CD4-positive, alpha-beta T cell treated with Interleukin-4 for 1 hour (primary cell): ENCODE measurements around the gene AP5S1.

Experiments used
- DNase-seq, 2 donors: peaks; one replicate each; pipeline ENCODE4 v3.0.0-alpha.2; 2020 to 2022

The AP5S1 gene

DNA sequence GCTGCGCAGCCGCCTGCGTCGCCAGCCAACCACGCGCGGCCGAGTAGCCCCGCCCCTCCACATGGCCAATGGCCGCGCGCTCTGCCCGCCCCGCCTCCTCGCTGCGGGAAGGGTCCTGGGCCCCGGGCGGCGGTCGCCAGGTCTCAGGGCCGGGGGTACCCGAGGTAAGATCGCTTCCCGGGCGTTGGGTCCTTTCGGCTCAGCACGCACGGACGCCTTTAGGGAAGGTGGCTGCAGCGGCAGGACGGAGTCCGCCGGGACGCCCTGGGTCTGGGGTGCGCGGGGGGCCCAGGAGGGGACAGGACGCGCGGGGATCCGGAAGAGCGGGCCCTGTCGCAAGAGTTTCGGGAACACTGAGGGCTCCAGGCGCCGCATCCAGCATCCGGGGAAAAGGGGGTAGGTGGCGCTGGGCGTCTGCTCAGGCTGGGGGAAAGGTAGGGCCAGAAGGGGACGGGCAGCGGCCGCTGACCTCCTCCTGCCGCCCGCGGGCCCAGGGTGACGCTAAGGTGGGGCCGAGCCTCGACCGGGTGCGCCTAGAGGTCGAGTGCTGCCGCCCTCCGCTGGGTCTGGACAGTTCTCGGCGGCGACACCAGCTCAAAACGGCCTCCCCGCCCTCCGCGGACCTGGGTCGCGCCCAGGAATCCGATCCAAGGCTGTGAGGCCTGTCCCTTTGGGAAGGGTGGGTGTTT, 26.5 kb downstream of the AP5S1 start, which contains the start of gene MAVS:
Gene MAVS (plus strand): TSS at position 95 of the 689 bp plus-strand sequence. CDS start 7,791 bp downstream, outside the sequence.
- peak; percentile 84 to 86 for DNase-seq

DNA sequence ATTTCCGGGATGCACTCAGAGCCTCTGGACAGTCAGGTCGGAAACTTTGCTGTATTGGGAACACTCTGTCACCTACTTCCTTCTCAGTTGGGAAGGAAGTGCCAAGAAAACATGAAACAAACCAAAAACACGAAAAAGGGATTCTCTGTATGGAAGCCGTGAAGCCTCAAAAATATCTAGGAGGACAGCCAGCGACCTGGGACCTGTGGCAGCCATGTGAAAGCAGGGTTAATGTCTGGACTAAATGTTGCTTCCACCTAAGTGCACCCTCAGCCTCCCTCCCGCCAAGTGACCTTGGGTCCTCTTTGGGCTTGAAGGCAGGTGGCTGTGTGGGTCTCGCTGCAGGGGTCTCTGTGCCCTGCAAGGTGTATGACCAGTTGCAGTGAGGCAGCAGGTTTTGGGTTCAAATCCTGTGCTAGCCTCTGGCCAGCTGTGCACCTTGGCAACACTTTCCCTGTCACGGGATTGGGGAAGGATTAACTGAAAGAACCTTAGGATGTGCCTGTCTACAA, 27.1 kb downstream of the AP5S1 start:
- no peak for DNase-seq

DNA sequence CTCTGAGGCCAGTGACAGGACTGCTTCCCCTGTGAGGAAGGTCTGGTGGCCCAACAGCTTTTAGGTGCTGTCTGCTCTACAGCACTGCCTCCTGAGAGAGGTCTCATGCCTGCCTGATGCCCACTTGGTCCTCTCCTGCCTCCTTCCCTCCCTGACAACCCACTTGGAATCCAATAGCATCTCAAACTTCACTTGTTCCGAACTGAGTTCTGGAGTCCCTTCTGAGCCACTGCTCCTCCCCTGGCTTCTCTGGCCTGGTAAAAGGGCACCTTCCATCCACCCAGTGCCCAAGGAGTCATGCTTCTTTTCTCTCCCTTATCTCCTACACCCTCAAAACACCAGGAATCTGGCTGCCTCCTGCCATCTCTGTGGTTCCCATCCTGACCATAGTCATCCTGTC, 28.2 kb downstream of the AP5S1 start:
- DNase-seq: no peak

DNA sequence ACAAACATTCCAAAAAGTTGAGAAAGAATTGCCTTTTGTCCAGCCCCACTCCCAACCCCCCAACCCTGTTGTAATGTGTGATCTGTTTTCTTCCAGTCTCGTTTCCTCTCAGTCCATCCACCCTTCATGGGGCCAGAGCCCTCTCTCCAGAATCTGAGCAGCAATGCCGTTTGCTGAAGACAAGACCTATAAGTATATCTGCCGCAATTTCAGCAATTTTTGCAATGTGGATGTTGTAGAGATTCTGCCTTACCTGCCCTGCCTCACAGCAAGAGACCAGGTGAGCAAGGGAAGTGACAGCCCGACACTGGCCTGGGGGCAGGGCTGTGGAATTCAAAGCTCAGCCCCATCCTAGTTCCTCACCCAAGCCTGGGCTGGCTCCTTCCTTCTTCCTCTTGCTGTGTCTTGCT, 34.1 kb downstream of the AP5S1 start:
- no peak for DNase-seq

DNA sequence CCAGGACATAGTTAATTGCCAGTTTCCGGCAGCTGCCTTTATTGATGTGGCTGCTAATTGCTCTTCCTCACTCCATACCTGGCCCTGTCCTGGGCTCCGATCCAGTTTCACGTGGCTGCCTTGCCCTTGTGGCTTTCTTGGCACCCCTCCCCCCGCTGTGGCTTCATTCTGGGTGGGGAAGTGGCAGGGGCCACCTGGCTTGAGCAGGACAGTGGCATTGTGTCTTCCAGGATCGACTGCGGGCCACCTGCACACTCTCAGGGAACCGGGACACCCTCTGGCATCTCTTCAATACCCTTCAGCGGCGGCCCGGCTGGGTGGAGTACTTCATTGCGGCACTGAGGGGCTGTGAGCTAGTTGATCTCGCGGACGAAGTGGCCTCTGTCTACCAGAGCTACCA, 37.1 kb downstream of the AP5S1 start:
- DNase-seq: no peak

DNA sequence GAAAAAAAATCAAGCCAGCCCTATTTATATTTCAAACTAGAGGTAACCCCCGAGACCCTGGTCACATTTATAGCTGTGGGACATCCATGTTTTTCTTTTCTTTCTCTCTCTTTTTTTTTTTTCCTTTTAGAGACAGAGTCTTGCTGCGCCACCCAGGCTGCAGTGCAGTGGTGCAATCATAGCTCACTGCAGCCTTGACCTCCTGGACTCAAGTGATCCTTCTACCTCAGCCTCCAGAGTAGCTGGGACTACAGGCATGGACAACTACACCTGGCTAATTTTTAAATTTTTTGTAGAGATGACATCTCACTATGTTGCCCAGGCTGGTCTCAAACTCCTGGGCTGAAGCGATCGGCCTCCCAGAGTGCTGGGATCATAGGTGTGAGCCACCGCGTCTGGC, 38.3 kb downstream of the AP5S1 start:
- DNase-seq: no peak

DNA sequence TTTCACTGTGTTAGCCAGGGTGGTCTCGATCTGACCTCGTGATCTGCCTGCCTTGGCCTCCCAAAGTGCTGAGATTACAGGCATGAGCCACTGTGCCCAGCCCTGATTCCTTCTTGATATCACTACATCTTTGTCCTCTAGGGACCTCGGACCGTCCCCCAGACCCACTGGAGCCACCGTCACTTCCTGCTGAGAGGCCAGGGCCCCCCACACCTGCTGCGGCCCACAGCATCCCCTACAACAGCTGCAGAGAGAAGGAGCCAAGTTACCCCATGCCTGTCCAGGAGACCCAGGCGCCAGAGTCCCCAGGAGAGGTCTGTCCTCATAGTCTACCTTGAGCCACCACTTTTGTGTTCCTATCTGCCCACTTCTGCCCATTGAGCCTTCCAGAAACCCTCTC, 40.8 kb downstream of the AP5S1 start:
- no peak for DNase-seq

DNA sequence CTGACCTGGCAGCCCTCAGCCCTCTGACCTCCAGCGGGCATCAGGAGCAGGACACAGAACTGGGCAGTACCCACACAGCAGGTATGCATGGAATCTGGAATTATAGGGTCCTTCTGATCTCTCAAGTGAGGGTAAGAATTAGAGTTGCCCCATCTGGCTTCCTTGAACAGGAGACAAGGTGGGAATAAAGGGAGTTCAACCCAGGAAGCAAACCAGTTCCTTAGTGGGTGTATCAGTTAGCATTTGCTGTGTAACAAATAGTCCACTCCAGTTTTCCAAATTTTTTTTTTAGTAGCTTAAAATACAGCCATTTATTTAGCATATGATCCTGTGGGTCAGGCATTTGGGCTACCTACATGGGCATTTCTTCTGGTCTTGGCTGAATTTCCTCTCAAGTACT, 42.0 kb downstream of the AP5S1 start:
- DNase-seq: no peak

DNA sequence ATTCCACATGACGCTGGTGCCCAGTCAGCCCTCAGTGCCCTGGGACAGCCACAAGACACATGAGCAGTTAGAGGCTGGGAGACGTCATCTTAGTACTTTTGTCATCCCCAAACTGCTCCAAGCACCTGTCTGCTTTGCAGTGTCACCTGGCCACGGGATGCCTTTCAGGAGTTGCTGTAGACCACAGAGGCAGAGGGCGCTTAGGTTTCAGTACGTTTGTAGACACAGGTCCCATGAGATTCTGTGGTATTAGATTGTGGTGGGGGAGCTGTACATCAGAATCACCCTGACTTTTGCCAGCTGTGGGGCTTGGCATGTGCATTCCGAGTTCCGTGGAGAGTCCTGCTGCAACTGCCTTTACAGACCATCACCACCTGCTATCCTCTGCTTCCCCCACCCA, 43.0 kb downstream of the AP5S1 start:
- DNase-seq: no peak

DNA sequence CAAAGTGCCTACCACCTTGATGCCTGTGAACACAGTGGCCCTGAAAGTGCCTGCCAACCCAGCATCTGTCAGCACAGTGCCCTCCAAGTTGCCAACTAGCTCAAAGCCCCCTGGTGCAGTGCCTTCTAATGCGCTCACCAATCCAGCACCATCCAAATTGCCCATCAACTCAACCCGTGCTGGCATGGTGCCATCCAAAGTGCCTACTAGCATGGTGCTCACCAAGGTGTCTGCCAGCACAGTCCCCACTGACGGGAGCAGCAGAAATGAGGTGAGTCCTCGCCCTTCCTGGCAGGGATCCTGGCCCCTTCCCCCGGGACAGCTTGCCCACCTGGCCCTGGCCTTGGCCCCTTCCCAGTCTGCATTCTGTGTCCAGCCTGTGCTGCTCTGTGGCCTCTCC, 44.2 kb downstream of the AP5S1 start:
- no peak for DNase-seq

DNA sequence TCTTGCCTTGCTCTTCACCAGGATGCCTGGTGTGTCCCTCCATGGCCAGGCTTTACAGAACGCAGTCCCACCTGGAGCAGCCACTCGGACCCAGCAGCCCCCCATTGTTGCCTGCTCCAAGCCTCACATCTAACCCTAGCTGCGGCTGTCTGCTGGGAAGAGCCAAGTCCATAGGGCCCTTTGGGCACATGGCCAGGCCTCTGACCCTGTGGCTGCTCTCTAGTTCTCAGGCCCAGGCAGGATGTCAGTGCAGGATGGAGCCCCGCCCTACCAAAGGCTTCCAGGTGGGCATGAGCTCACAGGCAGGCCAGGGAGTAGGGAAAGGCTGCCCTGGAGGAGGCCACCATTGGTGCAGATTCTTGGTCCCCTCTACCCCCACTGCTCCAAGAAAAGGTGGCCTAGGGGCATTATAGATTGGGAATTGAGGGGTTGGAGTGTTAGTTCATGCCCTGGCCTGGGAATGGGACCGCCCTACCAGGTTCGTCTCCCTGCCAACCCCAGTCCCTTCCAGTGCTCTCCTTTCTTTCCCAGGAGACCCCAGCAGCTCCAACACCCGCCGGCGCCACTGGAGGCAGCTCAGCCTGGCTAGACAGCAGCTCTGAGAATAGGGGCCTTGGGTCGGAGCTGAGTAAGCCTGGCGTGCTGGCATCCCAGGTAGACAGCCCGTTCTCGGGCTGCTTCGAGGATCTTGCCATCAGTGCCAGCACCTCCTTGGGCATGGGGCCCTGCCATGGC, 45.0 kb downstream of the AP5S1 start:
- no peak for DNase-seq

DNA sequence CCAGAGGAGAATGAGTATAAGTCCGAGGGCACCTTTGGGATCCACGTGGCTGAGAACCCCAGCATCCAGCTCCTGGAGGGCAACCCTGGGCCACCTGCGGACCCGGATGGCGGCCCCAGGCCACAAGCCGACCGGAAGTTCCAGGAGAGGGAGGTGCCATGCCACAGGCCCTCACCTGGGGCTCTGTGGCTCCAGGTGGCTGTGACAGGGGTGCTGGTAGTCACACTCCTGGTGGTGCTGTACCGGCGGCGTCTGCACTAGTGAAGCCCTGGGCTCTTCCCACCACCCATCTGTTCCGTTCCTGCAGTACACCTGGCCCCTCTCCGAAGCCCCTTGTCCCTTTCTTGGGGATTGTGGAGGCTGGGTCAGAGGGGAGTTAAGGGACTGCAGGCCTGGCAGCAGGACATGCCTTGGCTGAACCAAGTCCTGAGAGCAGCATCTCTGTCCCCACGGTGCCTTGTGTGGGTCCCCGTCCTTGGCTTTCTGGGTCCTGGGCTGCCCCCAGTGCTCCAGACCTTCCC, 45.6 kb downstream of the AP5S1 start:
- no peak for DNase-seq

DNA sequence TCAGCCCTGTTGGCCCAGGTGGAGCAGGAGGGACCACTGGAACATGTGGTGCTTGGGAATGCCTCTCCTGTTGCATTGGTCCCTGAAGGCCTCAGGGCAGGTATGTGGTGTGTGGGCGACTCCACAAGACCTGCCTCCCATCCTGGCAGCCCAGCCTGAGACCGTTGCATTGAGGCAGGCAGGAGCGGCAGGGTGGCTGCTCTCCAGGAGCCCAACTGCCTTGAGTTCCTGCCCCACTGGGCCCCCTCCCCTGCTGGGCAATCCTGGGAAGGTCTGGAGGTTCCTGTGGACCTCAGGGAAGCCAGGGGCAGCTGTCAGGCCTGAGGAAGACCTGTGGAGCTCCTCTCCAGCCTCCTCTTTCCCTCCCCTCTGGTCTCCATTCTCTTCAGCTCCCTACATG, 46.1 kb downstream of the AP5S1 start:
- DNase-seq: no peak

DNA sequence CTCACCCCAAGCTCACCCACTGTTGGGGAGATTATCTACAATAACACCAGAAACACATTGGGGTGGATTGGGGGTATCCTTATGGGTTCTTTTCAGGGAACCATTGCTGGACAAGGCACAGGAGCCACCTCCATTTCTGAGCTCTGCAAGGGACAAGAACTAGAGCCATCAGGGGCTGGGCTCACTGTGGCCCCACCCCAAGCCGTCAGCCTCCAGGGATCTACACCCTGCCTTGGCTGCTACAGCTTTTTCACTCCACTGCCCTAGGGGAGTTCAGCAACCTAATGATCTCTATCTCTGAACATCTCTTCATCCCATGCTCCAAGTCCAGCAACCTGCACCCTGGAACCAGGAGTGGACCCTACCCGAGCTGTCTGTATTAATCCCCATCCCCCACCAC, 47.5 kb downstream of the AP5S1 start:
- no peak for DNase-seq

DNA sequence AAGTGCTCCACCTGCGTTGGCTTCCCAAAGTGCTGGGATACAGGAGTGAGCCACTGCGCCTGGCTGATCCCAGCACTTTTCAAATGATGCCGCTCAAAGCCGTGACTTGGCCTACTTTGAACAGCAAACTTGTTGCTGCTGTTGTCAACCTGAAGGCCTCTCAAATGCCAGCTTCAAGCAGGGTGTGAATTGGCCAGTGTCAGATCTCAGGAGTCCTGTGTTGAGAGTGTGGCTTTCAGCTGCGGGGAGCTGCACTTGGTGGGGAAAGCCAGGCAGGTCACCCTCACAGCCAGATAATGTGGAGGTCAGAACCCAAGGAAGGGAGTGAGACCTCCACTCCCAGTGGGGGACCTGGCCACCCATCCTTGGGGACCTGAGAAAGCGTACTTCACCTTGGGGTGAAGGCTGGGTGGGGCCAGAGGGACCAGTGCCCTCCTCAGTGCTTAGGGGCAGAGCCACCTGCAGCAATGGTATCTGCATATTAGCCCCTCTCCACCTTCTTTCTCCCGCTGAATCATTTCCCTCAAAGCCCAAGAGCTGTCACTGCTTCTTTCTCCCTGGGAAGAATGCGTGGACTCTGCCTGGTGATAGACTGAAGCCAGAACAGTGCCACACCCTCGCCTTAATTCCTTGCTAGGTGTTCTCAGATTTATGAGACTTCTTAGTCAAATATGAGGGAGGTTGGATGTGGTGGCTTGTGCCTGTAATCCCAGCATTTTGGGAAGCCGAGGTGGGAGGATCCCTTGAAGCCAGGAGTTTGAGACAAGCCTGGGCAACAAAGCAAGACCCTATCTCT, 49.7 kb downstream of the AP5S1 start:
- no peak for DNase-seq

DNA sequence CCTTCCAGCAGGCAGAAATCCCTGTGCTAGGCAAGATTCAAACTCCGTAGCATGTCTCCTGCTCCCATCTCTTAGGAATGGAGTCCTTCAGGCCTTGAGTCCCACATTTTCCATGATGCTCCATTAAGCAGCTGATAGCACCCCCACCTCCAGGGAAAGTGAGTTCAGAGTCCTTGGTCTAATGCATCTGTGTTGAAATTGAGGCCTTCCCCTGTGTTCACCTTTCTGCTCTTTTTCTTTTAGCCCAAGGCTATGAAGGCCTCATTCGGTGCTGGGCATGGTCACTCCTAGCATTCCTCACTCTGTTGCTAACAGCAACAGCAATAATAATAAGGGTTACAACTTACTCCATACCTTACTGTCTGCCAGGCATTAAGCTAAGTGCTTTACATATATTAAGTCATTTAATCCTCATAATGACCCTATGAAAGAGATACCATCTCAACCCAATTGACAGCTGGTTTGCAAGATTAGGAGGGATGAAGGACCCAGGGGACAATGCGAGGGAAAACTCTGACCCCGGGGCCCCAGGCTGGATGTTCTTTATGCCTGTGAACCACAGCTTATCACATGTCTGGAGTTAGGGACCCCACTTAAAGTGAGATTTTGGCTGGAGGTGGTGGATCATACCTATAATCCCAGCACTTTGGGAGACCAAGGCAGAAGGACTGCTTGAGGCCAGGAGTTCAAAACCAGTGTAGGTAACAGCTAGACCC, 51.4 kb downstream of the AP5S1 start:
- DNase-seq: no peak

DNA sequence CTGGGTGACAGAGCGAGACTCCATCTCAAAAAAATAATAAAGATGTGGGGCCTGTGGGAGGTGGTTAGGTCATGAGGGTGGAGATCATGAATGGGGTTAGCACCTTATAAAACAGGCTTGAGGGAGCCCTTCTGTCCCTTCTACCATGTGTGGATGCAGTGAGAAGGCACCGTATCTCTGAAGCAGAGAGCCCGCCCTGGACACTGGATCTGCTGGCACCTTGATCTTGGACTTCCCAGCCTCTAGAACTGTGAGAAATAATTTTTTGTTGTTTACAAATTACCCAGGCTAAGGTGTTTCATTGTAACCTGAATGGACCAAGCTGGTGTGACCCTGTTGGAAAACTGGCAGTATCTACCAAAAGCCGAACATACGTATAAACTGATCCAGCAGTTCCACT, 53.2 kb downstream of the AP5S1 start:
- DNase-seq: no peak

DNA sequence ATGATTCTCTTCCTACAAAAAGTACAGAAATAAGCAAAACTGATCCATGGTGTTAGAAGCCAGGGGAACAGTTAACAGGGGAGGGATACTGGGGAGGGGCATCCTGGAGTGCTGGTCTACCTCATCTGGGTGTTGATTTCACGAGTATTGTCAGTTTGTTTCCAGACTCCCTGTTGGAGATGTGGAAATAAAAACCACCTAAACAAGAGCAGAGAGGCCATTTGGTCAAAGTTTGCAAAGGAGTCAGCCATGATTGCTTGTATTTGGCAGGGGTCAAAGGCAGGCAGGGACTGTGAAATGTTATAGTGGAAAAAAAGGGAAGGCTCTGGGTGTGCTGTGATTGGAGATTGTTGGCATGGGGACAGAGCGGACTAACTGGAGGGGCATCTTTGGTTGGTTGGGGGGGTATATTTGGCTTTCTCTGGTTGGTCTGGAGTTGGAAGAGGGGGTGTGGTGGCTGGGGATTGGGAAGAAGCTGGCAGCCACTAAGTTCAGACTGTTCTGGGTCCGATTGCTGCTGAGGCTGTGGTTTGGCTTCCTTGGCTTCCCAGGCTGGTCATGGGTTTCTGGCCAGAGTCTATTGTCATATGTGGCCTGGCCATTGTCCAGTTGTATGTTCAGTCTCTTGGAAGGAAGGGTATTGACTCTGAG, 54.0 kb downstream of the AP5S1 start:
- no peak for DNase-seq

DNA sequence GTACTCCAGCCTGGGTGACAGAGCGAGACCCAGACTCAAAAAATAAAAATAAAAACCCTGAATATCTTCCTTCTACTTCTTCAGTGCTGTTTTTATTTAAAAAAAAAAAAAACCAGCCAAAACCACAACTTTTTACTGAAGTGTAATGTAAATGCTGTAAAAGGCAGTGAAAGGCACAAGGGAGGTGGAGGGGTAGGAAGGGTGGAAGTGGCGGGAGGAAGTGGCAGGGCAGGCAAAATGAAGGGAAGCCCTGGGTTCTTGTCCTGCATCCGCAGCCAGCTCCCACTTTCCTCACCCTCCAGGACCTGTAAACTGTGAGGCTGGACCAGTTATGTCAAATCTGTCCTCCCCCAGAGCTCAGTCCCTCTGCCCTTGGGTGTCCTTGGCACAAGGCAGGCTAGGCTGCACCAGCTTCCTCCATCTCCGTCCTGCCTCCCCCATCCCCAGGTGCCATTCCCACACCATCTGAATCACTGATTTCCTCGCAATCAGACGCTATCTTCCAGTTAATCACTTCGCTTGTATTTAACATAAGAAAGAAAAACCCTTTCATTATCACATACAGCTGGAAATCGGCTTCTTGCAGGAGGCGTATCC, 55.1 kb downstream of the AP5S1 start:
- no peak for DNase-seq

DNA sequence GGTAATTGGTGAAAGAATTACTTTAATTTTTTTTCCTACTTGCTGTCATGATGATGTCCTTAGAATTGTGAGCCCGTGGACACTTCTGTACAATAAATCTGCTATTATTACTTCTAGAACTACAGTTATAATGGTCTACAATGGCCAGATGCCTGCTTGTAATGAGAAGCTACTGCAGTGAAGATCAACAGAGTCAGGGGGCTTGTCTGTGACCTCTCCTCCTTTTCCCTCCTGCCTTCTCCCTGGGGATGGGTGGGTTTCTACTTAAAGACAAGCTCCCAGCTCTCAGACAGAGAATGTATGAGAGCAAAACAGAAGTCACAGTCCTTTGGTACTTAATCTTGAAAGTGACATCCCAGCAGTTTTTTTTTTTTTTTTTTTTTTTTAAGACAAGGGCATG, 55.7 kb downstream of the AP5S1 start:
- DNase-seq: no peak

DNA sequence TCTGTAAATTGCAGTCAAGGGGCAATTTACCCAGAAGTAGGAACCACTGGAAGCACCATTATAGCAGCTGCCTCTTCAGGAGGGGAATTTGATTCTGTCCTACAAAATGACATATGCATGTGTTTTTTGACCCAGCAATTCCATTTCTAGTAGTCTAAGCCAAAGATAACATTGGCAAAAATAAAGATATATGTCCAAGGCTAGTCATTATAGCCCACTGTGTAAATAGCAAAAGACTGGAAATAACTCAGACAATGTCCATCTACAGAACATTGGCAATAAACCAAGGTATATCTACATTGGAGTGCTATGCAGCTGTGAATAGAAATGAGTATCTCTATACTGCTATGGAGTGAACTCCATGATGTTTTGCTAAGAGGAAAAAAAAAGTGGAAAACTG, 56.3 kb downstream of the AP5S1 start:
- DNase-seq: no peak
